Naive B cell (primary cell): ENCODE data around the gene MBOAT1. TPM values are rescaled to one million over a fixed set of nuclear protein-coding genes. Genes with fewer than 3 reads are reported as not detected.

Experiments used
- ATAC-seq, 2 donors: fragments of 150-1000 bp; cut with Tn5 transposase; 2 replicates each; pipeline ENCODE4 v1.10.0; 2021; ENCODE audit warnings: low read depth in 2 of 2, mild to moderate bottlenecking in 2 of 2, moderate library complexity in 2 of 2
- DNase-seq: peaks from one replicate; pipeline ENCODE4 v3.0.0; 2022
- H3K27ac Mint-ChIP-seq, 6 donors: one replicate each; pipeline ENCODE4 v1.8.0; 2020 to 2022; ENCODE audit warnings: mild to moderate bottlenecking in 6 of 6, mixed read lengths in 6 of 6, moderate library complexity in 5 of 6, inconsistent platforms in 2 of 6
- H3K27me3 Mint-ChIP-seq, 3 donors: one replicate each; pipeline ENCODE4 v1.8.0; 2021 to 2022; ENCODE audit warnings: mixed read lengths in 3 of 3, mild to moderate bottlenecking in 1 of 3
- H3K36me3 Mint-ChIP-seq, 2 donors: one replicate each; pipeline ENCODE4 v1.8.0; 2020 to 2022; ENCODE audit warnings: mixed read lengths in 2 of 2, inconsistent platforms in 1 of 2, mild to moderate bottlenecking in 1 of 2
- H3K4me1 Mint-ChIP-seq, 3 donors: one replicate each; pipeline ENCODE4 v1.8.0; 2020 to 2022; ENCODE audit warnings: mixed read lengths in 3 of 3, inconsistent platforms in 1 of 3, mild to moderate bottlenecking in 1 of 3, moderate library complexity in 1 of 3
- H3K4me3 Mint-ChIP-seq, 8 donors: one replicate each; pipeline ENCODE4 v1.8.0; 2020 to 2022; ENCODE audit warnings: mild to moderate bottlenecking in 8 of 8, mixed read lengths in 8 of 8, moderate library complexity in 8 of 8, inconsistent platforms in 2 of 8
- H3K9me3 Mint-ChIP-seq, 7 donors: one replicate each; pipeline ENCODE4 v1.8.0; 2020 to 2022; ENCODE audit warnings: mixed read lengths in 7 of 7, mild to moderate bottlenecking in 5 of 7, inconsistent platforms in 2 of 7, moderate library complexity in 1 of 7
- polyA plus RNA-seq, 6 donors: library from polyadenylated mRNA; unstranded; fragments of 300-500 nt; fragmentation: Illumina TruSeq; gene quantifications; one replicate each; pipeline ENCODE4 v1.2.3, GENCODE V29; 2021; ENCODE audit warnings: low read depth in 6 of 6

The MBOAT1 gene
- polyA plus RNA-seq, 6 donors from 2014 or later, result 0.14 to 1.4 (median 0.86) TPM

GRCh38 chr6:20241102-20241501 is 28.8 kb upstream of the MBOAT1 start:
- Mint-ChIP-seq H3K9me3 (no peaks in the 10 kb centered on the region), H3K27me3 (peaks cover 0 to 5% (median 0%) of the 10 kb centered on the region in 3 donors), H3K36me3 (no peaks in the 10 kb centered on the region), H3K27ac (peak overlapping the region in 1 of 6 donors; percentile 49), H3K4me1 (no peaks in the 10 kb centered on the region), H3K4me3 (no peak overlapping the region)
- DNase-seq (no peak), ATAC-seq (no peak)

- H3K27me3 Mint-ChIP-seq, result peaks cover 0 to 5% (median 0%) of the 10 kb centered on the region in 3 donors
- no peaks in the 10 kb centered on the region for H3K36me3 Mint-ChIP-seq
- ATAC-seq, result no peak
- no peaks in the 10 kb centered on the region for H3K4me1 Mint-ChIP-seq
- no peak for DNase-seq
- H3K9me3 Mint-ChIP-seq, result no peaks in the 10 kb centered on the region
- H3K4me3 Mint-ChIP-seq, result no peak overlapping the region
- no peak overlapping the region for H3K27ac Mint-ChIP-seq
Observed at GRCh38 chr6:20238688-20239587, 26.7 kb upstream of the MBOAT1 start.

- Mint-ChIP-seq H3K27me3 (peaks cover 0 to 5% (median 0%) of the 10 kb centered on the region in 3 donors), H3K9me3 (no peaks in the 10 kb centered on the region), H3K4me1 (no peaks in the 10 kb centered on the region), H3K27ac (no peak overlapping the region), H3K4me3 (no peak overlapping the region), H3K36me3 (no peaks in the 10 kb centered on the region)
- DNase-seq (no peak), ATAC-seq (no peak)
Observed at GRCh38 chr6:20237677-20238460, 25.6 kb upstream of the MBOAT1 start.

GRCh38 chr6:20236909-20237600 is 24.8 kb upstream of the MBOAT1 start:
- Mint-ChIP-seq H3K4me1 (no peaks in the 10 kb centered on the region), H3K9me3 (no peaks in the 10 kb centered on the region), H3K27me3 (peaks cover 0 to 5% (median 0%) of the 10 kb centered on the region in 3 donors), H3K4me3 (no peak overlapping the region), H3K36me3 (no peaks in the 10 kb centered on the region), H3K27ac (peak overlapping the region in 1 of 6 donors; percentile 81)
- no peak for ATAC-seq
- DNase-seq, result no peak

GRCh38 chr6:20236344-20236743 is 24.1 kb upstream of the MBOAT1 start:
- no peaks in the 10 kb centered on the region for H3K4me1 Mint-ChIP-seq
- H3K27me3 Mint-ChIP-seq, result peaks cover 0 to 5% (median 0%) of the 10 kb centered on the region in 3 donors
- H3K4me3 Mint-ChIP-seq, result no peak overlapping the region
- no peak for DNase-seq
- H3K9me3 Mint-ChIP-seq, result no peaks in the 10 kb centered on the region
- H3K36me3 Mint-ChIP-seq, result no peaks in the 10 kb centered on the region
- ATAC-seq, result no peak
- H3K27ac Mint-ChIP-seq, result no peak overlapping the region

- Mint-ChIP-seq H3K4me1 (no peaks in the 10 kb centered on the region), H3K27me3 (peaks cover 0 to 6% (median 5%) of the 10 kb centered on the region in 3 donors), H3K4me3 (no peak overlapping the region), H3K27ac (no peak overlapping the region), H3K9me3 (no peaks in the 10 kb centered on the region), H3K36me3 (no peaks in the 10 kb centered on the region)
- ATAC-seq (no peak), DNase-seq (no peak)
Observed at GRCh38 chr6:20235041-20235440, 22.8 kb upstream of the MBOAT1 start.

GRCh38 chr6:20234136-20234535 is 21.9 kb upstream of the MBOAT1 start:
- H3K27ac Mint-ChIP-seq, result no peak overlapping the region
- peaks cover 0 to 10% (median 5%) of the 10 kb centered on the region in 3 donors for H3K27me3 Mint-ChIP-seq
- H3K36me3 Mint-ChIP-seq, result no peaks in the 10 kb centered on the region
- ATAC-seq (no peak), DNase-seq (no peak)
- H3K4me1 Mint-ChIP-seq, result no peaks in the 10 kb centered on the region
- no peaks in the 10 kb centered on the region for H3K9me3 Mint-ChIP-seq
- no peak overlapping the region for H3K4me3 Mint-ChIP-seq

- ATAC-seq, result no peak
- H3K9me3 Mint-ChIP-seq, result no peaks in the 10 kb centered on the region
- no peaks in the 10 kb centered on the region for H3K4me1 Mint-ChIP-seq
- no peak overlapping the region for H3K4me3 Mint-ChIP-seq
- no peak for DNase-seq
- H3K36me3 Mint-ChIP-seq, result no peaks in the 10 kb centered on the region
- peak overlapping the region in 1 of 6 donors; percentile 58 for H3K27ac Mint-ChIP-seq
- peaks cover 0 to 14% (median under 1%) of the 10 kb centered on the region in 3 donors for H3K27me3 Mint-ChIP-seq
Observed at GRCh38 chr6:20233007-20233730, 20.9 kb upstream of the MBOAT1 start.

GRCh38 chr6:20232188-20232587 is 19.9 kb upstream of the MBOAT1 start:
- H3K27ac Mint-ChIP-seq, result no peak overlapping the region
- no peak for DNase-seq
- no peak overlapping the region for H3K4me3 Mint-ChIP-seq
- no peaks in the 10 kb centered on the region for H3K36me3 Mint-ChIP-seq
- ATAC-seq, result no peak
- H3K9me3 Mint-ChIP-seq, result no peaks in the 10 kb centered on the region
- H3K27me3 Mint-ChIP-seq, result peaks cover 0 to 14% (median 0%) of the 10 kb centered on the region in 3 donors
- H3K4me1 Mint-ChIP-seq, result no peaks in the 10 kb centered on the region

GRCh38 chr6:20230401-20231119 is 18.3 kb upstream of the MBOAT1 start:
- Mint-ChIP-seq H3K4me1 (no peaks in the 10 kb centered on the region), H3K9me3 (no peaks in the 10 kb centered on the region), H3K27ac (no peak overlapping the region), H3K36me3 (no peaks in the 10 kb centered on the region), H3K4me3 (no peak overlapping the region), H3K27me3 (peaks cover 0 to 14% (median 0%) of the 10 kb centered on the region in 3 donors)
- no peak for ATAC-seq
- no peak for DNase-seq

GRCh38 chr6:20229881-20230280 is 17.6 kb upstream of the MBOAT1 start:
- Mint-ChIP-seq H3K9me3 (no peaks in the 10 kb centered on the region), H3K4me3 (no peak overlapping the region), H3K36me3 (no peaks in the 10 kb centered on the region), H3K27ac (no peak overlapping the region), H3K4me1 (no peaks in the 10 kb centered on the region), H3K27me3 (peaks cover 0 to 14% (median 0%) of the 10 kb centered on the region in 3 donors)
- no peak for DNase-seq
- ATAC-seq, result no peak

- Mint-ChIP-seq H3K27me3 (peaks cover 0 to 14% (median 0%) of the 10 kb centered on the region in 3 donors), H3K36me3 (no peaks in the 10 kb centered on the region), H3K27ac (no peak overlapping the region), H3K4me3 (no peak overlapping the region), H3K4me1 (no peaks in the 10 kb centered on the region), H3K9me3 (no peaks in the 10 kb centered on the region)
- DNase-seq (no peak), ATAC-seq (no peak)
Observed at GRCh38 chr6:20227350-20227749, 15.1 kb upstream of the MBOAT1 start.
